SK-N-SH treated with all-trans-retinoic acid at 6 μM for 48 hours (cell line): ENCODE results near the gene FOXL3.

Source experiments
- ARNTL ChIP-seq: fragments of 450-650 bp; formaldehyde crosslinking; IDR thresholded peaks from 2 replicates; pipeline ENCODE4 v1.5.0; 2020; ENCODE audit warnings: low read depth, mild to moderate bottlenecking, moderate library complexity, borderline replicate concordance
- CSDC2 ChIP-seq: fragments of 250-450 bp; sonication (Bioruptor Pico); IDR thresholded peaks from 2 replicates; pipeline ENCODE4 v1.5.0; 2020; ENCODE audit warnings: mild to moderate bottlenecking, moderate library complexity
- RARB ChIP-seq: fragments of 250-450 bp; sonication (Bioruptor Pico); IDR thresholded peaks from 2 replicates; pipeline ENCODE4 v1.8.0; 2021; ENCODE audit warnings: mild to moderate bottlenecking, moderate library complexity
- SNAI2 ChIP-seq: fragments of 250-450 bp; sonication (Bioruptor Pico); IDR thresholded peaks from 2 replicates; pipeline ENCODE4 v1.5.0; 2020; ENCODE audit warnings: mild to moderate bottlenecking, moderate library complexity
- TOX ChIP-seq: fragments of 250-450 bp; sonication (Bioruptor Pico); IDR thresholded peaks from 2 replicates; pipeline ENCODE4 v1.8.0; 2021; ENCODE audit warnings: mild to moderate bottlenecking, moderate library complexity, borderline replicate concordance
- TF ChIP-seq, protein P1 (sequence below): fragments of 250-450 bp; sonication (Bioruptor Pico); IDR thresholded peaks from 2 replicates; pipeline ENCODE4 v1.8.0; 2020; ENCODE audit warnings: mild to moderate bottlenecking, moderate library complexity, borderline replicate concordance

DNA sequence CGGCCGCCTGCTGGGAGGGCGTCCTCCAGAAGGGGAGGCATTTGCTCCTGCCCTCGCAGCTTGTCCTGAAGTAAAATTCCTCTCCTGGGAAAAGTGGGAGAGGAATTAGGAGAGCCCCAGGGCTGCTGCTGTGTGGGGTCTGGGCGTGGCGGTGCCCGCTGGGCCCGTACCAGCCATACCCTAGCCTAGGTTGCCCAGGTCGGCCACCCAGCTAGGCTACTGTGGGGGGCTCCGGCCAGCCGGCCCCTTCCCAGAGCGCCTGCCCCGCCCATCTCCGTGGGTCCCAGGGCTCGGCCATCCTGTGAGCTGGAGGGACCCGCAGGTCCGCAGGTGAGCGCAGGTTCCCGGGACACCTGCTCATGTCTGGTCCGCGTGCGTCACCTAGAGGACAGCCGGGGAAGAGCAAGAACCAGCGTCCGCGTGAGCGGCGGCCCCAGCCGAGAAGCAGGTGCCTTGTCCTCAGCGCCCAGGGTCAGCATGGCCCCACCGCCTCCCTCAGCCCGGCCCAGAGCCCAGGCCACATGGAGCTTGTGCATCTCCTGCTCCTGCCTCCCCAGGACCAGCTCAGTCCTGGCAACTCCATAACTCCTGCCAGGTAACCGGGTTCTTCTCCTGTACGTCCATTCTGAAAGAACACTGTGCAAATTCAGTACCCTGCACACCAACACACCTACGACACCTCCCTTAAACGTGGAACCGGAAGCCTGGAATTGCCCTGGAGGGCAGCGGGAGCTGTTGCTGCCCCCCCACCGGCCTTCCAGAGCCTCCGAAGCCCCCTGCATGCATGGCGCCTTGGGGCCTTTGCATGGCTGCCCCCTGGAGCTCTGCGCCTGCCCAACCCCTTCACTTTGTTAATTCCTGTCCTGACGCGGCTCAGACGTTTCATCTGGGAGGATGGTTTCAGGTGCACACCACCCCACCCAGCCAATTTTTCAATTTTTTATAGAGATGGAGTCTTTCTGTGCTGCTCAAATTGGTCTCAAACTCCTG is 22.8 kb upstream of the FOXL3 start:
- TF ChIP-seq SNAI2 (CRISPR knock-in tag): no peak
- TF ChIP-seq, protein P1, sequence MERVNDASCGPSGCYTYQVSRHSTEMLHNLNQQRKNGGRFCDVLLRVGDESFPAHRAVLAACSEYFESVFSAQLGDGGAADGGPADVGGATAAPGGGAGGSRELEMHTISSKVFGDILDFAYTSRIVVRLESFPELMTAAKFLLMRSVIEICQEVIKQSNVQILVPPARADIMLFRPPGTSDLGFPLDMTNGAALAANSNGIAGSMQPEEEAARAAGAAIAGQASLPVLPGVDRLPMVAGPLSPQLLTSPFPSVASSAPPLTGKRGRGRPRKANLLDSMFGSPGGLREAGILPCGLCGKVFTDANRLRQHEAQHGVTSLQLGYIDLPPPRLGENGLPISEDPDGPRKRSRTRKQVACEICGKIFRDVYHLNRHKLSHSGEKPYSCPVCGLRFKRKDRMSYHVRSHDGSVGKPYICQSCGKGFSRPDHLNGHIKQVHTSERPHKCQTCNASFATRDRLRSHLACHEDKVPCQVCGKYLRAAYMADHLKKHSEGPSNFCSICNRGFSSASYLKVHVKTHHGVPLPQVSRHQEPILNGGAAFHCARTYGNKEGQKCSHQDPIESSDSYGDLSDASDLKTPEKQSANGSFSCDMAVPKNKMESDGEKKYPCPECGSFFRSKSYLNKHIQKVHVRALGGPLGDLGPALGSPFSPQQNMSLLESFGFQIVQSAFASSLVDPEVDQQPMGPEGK (CRISPR knock-in tag): no peak
- TF ChIP-seq TOX (CRISPR knock-in tag): no peak
- no peak for TF ChIP-seq ARNTL (CRISPR knock-in tag)
- no peak for TF ChIP-seq CSDC2
- no peak for TF ChIP-seq RARB
